ENCODE results near the gene TGFBR3. TPM values are rescaled to one million over a fixed set of nuclear protein-coding genes. Genes with fewer than 3 reads are reported as not detected.
A peak's percentile ranks its signal among the peaks of the same experiment; 100 is the strongest.

Gene TGFBR3
- total and polyA plus RNA-seq, 2 of the 13 experiments (the other 11 are each of a cell fraction or from before 2014, with no cell fraction given), result 76.5 to 195 TPM

GRCh38 chr1:91744953-91745639 is 140.9 kb downstream of the TGFBR3 start (continued):
- TF ChIP-seq EED (CRISPR knock-in tag; IDR thresholded peaks at IDR 0.05) (no peak), HDAC2 (CRISPR knock-in tag; IDR thresholded peaks at IDR 0.05) (peak; percentile 11; the same call in 1 of the 2 replicates), ZSCAN21 (CRISPR knock-in tag; IDR thresholded peaks at IDR 0.05; ENCODE audit: borderline replicate concordance) (0 out of 2 replicates have a peak, but pooled peaks have one; percentile 20), MED13 (CRISPR knock-in tag; IDR thresholded peaks at IDR 0.05) (no peak), SMAD9 (CRISPR knock-in tag; IDR thresholded peaks at IDR 0.05) (no peak), NR0B2 (CRISPR knock-in tag; IDR thresholded peaks at IDR 0.05) (no peak), ZBTB38 (CRISPR knock-in tag; IDR thresholded peaks at IDR 0.05) (0 out of 2 replicates have a peak, but pooled peaks have one; percentile 49), ZNF841 (CRISPR knock-in tag; IDR thresholded peaks at IDR 0.05; ENCODE audit: borderline replicate concordance) (no peak), ZNF430 (CRISPR knock-in tag; IDR thresholded peaks at IDR 0.05) (no peak), SALL2 (CRISPR knock-in tag; IDR thresholded peaks at IDR 0.05) (no peak), PHB2 (IDR thresholded peaks at IDR 0.05; ENCODE audit: partially characterized antibody) (no peak), WIZ (CRISPR knock-in tag; IDR thresholded peaks at IDR 0.05) (no peak), ZNF546 (CRISPR knock-in tag; conservative IDR thresholded peaks at IDR 0.05) (no peak), ARNTL (CRISPR knock-in tag; IDR thresholded peaks at IDR 0.05) (no peak), ZNF317 (CRISPR knock-in tag; IDR thresholded peaks at IDR 0.05) (peak; percentile 89), KDM2A (CRISPR knock-in tag; IDR thresholded peaks at IDR 0.05; ENCODE audit: borderline replicate concordance, low read depth) (no peak), ZNF501 (CRISPR knock-in tag; IDR thresholded peaks at IDR 0.05) (no peak), ZNF318 (CRISPR knock-in tag; IDR thresholded peaks at IDR 0.05) (no peak), ZNF251 (CRISPR knock-in tag; IDR thresholded peaks at IDR 0.05) (no peak), MXI1 (IDR thresholded peaks at IDR 0.05; ENCODE audit: borderline replicate concordance, low read depth, low read length) (no peak; the same call in 2 of the 3 replicates), GABPA (IDR thresholded peaks at IDR 0.05; ENCODE audit: low read depth, low read length) (no peak), GABPA (CRISPR knock-in tag; IDR thresholded peaks at IDR 0.05; ENCODE audit: low read depth) (no peak), BCL6 (CRISPR knock-in tag; IDR thresholded peaks at IDR 0.05) (peak; percentile 46)
